MM.1S (cell line): ENCODE data around the gene GLI1.

ENCODE experiments used
- DNase-seq: peaks from one replicate; pipeline ENCODE4 v3.0.0-alpha.2; 2015
- H2AFZ ChIP-seq: fragments of 300-600 bp; sonication (generic); 2 replicates; pipeline ENCODE4 v1.6.0; 2016; ENCODE audit warnings: antibody characterized with exemption, low read length
- H3F3A ChIP-seq: fragments of 300-600 bp; sonication (generic); 2 replicates; pipeline ENCODE4 v1.6.1; 2016; ENCODE audit warnings: mild to moderate bottlenecking, antibody characterized with exemption, low read length, moderate library complexity, mixed read lengths; ENCODE audit not compliant: insufficient read depth
- H3K27ac ChIP-seq: fragments of 300-600 bp; sonication (generic); 2 replicates; pipeline ENCODE4 v1.5.1; 2016; ENCODE audit warnings: mild to moderate bottlenecking, low read length
- H3K27me3 ChIP-seq: fragments of 300-600 bp; sonication (generic); replicated peaks from 2 replicates; pipeline ENCODE4 v1.6.0; 2016; ENCODE audit warnings: low read length; ENCODE audit not compliant: insufficient read depth
- H3K36me3 ChIP-seq: fragments of 300-600 bp; sonication (generic); replicated peaks from 2 replicates; pipeline ENCODE4 v1.6.1; 2016; ENCODE audit warnings: mild to moderate bottlenecking, low read length, mixed read lengths; ENCODE audit not compliant: insufficient read depth
- H3K4me1 ChIP-seq: fragments of 300-600 bp; sonication (generic); 2 replicates; pipeline ENCODE4 v1.6.1; 2016; ENCODE audit warnings: low read length, mixed read lengths
- H3K4me2 ChIP-seq: fragments of 300-600 bp; sonication (generic); 2 replicates; pipeline ENCODE4 v1.6.0; 2016; ENCODE audit warnings: low read depth, low read length
- H3K4me3 ChIP-seq: fragments of 300-600 bp; sonication (generic); 2 replicates; pipeline ENCODE4 v1.5.1; 2016; ENCODE audit warnings: low read length, mixed read lengths
- H3K79me2 ChIP-seq: fragments of 300-600 bp; sonication (generic); 2 replicates; pipeline ENCODE4 v1.6.1; 2016; ENCODE audit warnings: mixed run types, low read length, mixed read lengths
- H3K9ac ChIP-seq: fragments of 300-600 bp; sonication (generic); 2 replicates; pipeline ENCODE4 v1.6.1; 2016; ENCODE audit warnings: low read length, mixed read lengths
- H3K9me2 ChIP-seq: fragments of 300-600 bp; sonication (generic); replicated peaks from 2 replicates; pipeline ENCODE4 v1.6.1; 2016; ENCODE audit warnings: mild to moderate bottlenecking, low read length, mixed read lengths; ENCODE audit not compliant: insufficient read depth
- H3K9me3 ChIP-seq: fragments of 300-600 bp; sonication (generic); replicated peaks from 2 replicates; pipeline ENCODE4 v1.6.1; 2016; ENCODE audit warnings: mild to moderate bottlenecking, low read length, mixed read lengths; ENCODE audit not compliant: insufficient read depth
- H4K20me1 ChIP-seq: fragments of 300-600 bp; sonication (generic); 2 replicates; pipeline ENCODE4 v1.6.1; 2016; ENCODE audit warnings: mild to moderate bottlenecking, low read length, moderate library complexity, mixed read lengths; ENCODE audit not compliant: insufficient read depth
- EZH2 ChIP-seq: fragments of 300-600 bp; sonication (generic); optimal IDR thresholded peaks from 2 replicates; pipeline ENCODE3; 2017; ENCODE audit warnings: low read depth, mild to moderate bottlenecking, antibody characterized with exemption, low read length, mixed read lengths
- EZH2phosphoT487 ChIP-seq: fragments of 300-600 bp; sonication (generic); IDR thresholded peaks from 2 replicates; pipeline ENCODE4 v1.6.1; 2018; ENCODE audit warnings: antibody characterized with exemption, low read length
- TF ChIP-seq, protein P1 (sequence below): fragments of 300-600 bp; sonication (generic); IDR thresholded peaks from 2 replicates; pipeline ENCODE4 v1.5.1; 2016; ENCODE audit warnings: antibody characterized with exemption, low read length, mixed read lengths

The GLI1 gene

DNA sequence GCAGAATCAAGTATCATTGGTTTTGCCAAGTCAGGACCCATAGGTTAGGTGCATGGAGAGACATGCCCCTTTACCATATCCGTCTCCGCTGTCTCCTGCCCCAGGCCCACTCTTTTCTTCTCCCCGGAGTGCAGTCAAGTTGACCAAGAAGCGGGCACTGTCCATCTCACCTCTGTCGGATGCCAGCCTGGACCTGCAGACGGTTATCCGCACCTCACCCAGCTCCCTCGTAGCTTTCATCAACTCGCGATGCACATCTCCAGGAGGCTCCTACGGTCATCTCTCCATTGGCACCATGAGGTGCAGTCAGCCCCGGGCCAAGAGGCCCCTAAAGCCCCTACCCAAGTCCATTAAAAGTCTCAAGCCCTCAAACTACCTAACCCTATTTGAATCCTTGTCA lies 5.0 kb downstream of the GLI1 start:
- H3K27me3 ChIP-seq = peaks cover 54% of the 10 kb centered on the region
- no peak overlapping the region for H3K27ac ChIP-seq

DNA sequence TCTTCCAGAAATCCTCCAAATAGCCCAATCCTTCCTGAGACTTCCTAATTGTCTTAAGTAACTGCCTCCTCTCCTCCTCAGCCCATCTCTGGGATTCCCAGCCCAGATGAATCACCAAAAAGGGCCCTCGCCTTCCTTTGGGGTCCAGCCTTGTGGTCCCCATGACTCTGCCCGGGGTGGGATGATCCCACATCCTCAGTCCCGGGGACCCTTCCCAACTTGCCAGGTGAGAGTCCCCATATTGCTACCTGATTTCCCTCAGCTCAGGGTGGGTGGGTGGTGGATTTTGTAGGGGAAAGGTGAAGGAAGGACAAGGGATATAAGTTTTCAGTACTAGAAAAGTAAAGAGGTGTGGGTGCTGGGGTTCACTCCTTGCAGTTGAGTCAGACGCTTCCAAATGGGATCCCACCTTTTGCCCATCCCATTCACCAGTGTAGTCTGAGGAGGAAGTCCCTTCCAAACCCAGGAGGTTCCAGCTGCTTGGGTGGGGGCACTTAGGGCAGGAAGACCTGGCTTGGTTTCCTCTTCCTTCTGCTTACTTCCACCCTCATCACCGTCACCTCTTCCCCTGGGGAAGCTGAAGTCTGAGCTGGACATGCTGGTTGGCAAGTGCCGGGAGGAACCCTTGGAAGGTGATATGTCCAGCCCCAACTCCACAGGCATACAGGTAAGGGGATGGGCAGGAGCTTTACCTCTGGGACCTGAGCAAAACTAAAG lies 5.6 kb downstream of the GLI1 start:
- no peak overlapping the region for H3K27ac ChIP-seq

More for the DNA sequence above, 5.0 kb downstream of the GLI1 start:
- H3K4me2 ChIP-seq = no peak overlapping the region
- H3K9ac ChIP-seq = no peak overlapping the region
- H3F3A ChIP-seq = peaks cover 9% of the 10 kb centered on the region
- H2AFZ ChIP-seq = no peak overlapping the region
- no peaks in the 10 kb centered on the region for H3K79me2 ChIP-seq
- H4K20me1 ChIP-seq = no peaks in the 10 kb centered on the region
- TF ChIP-seq EZH2phosphoT487 (no peak), EZH2 (no peak)
- TF ChIP-seq, protein P1, sequence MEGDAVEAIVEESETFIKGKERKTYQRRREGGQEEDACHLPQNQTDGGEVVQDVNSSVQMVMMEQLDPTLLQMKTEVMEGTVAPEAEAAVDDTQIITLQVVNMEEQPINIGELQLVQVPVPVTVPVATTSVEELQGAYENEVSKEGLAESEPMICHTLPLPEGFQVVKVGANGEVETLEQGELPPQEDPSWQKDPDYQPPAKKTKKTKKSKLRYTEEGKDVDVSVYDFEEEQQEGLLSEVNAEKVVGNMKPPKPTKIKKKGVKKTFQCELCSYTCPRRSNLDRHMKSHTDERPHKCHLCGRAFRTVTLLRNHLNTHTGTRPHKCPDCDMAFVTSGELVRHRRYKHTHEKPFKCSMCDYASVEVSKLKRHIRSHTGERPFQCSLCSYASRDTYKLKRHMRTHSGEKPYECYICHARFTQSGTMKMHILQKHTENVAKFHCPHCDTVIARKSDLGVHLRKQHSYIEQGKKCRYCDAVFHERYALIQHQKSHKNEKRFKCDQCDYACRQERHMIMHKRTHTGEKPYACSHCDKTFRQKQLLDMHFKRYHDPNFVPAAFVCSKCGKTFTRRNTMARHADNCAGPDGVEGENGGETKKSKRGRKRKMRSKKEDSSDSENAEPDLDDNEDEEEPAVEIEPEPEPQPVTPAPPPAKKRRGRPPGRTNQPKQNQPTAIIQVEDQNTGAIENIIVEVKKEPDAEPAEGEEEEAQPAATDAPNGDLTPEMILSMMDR = no peak
- H3K4me3 ChIP-seq = no peak overlapping the region
- H3K9me2 ChIP-seq = no peaks in the 10 kb centered on the region
- DNase-seq = no peak
- peaks cover 15% of the 10 kb centered on the region; the same call in 1 of the 2 replicates for H3K4me1 ChIP-seq
- H3K9me3 ChIP-seq = no peaks in the 10 kb centered on the region
- no peaks in the 10 kb centered on the region for H3K36me3 ChIP-seq

DNA sequence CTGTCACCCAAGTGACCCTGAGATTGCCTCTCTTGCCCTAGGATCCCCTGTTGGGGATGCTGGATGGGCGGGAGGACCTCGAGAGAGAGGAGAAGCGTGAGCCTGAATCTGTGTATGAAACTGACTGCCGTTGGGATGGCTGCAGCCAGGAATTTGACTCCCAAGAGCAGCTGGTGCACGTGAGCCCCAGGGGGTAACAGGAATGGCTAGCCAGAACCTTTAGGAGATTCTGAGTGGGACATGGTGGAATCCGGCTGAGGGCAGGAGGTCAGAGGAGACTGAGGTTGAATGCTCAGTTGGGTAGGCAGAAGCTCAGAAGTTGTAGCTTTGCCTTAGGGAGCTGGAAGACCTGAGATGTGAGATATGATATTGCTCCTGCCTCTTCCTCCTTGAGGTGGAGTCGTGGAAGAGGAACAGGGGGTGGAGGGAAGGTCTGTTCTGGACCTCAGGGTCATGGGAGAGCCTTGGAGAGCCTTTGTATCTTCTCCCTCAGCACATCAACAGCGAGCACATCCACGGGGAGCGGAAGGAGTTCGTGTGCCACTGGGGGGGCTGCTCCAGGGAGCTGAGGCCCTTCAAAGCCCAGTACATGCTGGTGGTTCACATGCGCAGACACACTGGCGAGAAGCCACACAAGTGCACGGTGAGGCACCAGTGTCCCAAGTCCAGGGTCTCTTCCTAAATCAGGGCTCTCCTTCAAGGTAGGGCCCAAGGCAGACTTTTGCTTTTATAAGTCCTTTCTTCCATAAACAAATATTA lies 6.3 kb downstream of the GLI1 start:
- H3F3A ChIP-seq = peaks cover 4% of the 10 kb centered on the region
- peaks cover 46% of the 10 kb centered on the region for H3K27me3 ChIP-seq
- H4K20me1 ChIP-seq = no peaks in the 10 kb centered on the region
- no peak overlapping the region for H2AFZ ChIP-seq
- H3K36me3 ChIP-seq = no peaks in the 10 kb centered on the region
- H3K27ac ChIP-seq = no peak overlapping the region
- no peak overlapping the region for H3K9ac ChIP-seq
- no peaks in the 10 kb centered on the region for H3K9me3 ChIP-seq
- DNase-seq = no peak
- H3K4me2 ChIP-seq = no peak overlapping the region
- no peaks in the 10 kb centered on the region for H3K9me2 ChIP-seq
- no peak overlapping the region for H3K4me3 ChIP-seq
- TF ChIP-seq, protein P1 = no peak
- no peak for TF ChIP-seq EZH2
- no peak for TF ChIP-seq EZH2phosphoT487
- H3K79me2 ChIP-seq = no peaks in the 10 kb centered on the region
- peaks cover 9% of the 10 kb centered on the region; the same call in 1 of the 2 replicates for H3K4me1 ChIP-seq

More for the DNA sequence above, 5.6 kb downstream of the GLI1 start:
- Histone ChIP-seq H3K79me2 (no peaks in the 10 kb centered on the region), H2AFZ (no peak overlapping the region), H3K36me3 (no peaks in the 10 kb centered on the region), H3K27me3 (peaks cover 53% of the 10 kb centered on the region), H3K4me1 (peaks cover 14% of the 10 kb centered on the region; the same call in 1 of the 2 replicates), H3K4me2 (no peak overlapping the region), H3K9me2 (no peaks in the 10 kb centered on the region), H3F3A (peaks cover 7% of the 10 kb centered on the region), H4K20me1 (no peaks in the 10 kb centered on the region), H3K9ac (no peak overlapping the region), H3K9me3 (no peaks in the 10 kb centered on the region), H3K4me3 (no peak overlapping the region)
- no peak for DNase-seq
- TF ChIP-seq, protein P1 = no peak
- TF ChIP-seq EZH2 (no peak), EZH2phosphoT487 (no peak)
